KBM-7 (cell line): ENCODE results near the gene CLDND2.

Experiments
- DNase-seq: peaks from one replicate; pipeline ENCODE4 v3.0.0-alpha.2; 2015
- in situ Hi-C: fragments of 300-500 bp; cut with MboI; formaldehyde crosslinking; loops from 2 replicates; pipeline ENCODE4 v1.14.3; 2020; ENCODE audit warnings: low sequenced_read_pairs, low pct_unique_long_range_greater_than_20kb, mixed read lengths

The CLDND2 gene

GRCh38 chr19:51318687-51319648 lies 49.8 kb downstream of the CLDND2 start:
- in situ Hi-C loops, result no loop called here
- DNase-seq, result no peak

GRCh38 chr19:51317968-51318367 lies 50.8 kb downstream of the CLDND2 start:
- in situ Hi-C loops, result no loop called here
- no peak for DNase-seq

- in situ Hi-C loops, result no loop called here
- DNase-seq, result no peak
Observed at GRCh38 chr19:51317376-51317775, 51.4 kb downstream of the CLDND2 start.
